GM10266 (cell line): ENCODE data around the gene PVALB.

Source experiments
- DNase-seq: peaks from one replicate; pipeline ENCODE4 v3.0.0; 2012; ENCODE audit errors: extremely low spot score
- CTCF ChIP-seq: IDR thresholded peaks from 2 replicates; pipeline ENCODE4 v1.5.1; 2012; ENCODE audit warnings: mild to moderate bottlenecking, low read depth; ENCODE audit not compliant: control insufficient read depth, insufficient read depth; ENCODE audit errors: missing control alignments

The PVALB gene

GRCh38 chr22:36797374-36797773 is 19.5 kb downstream of the PVALB start:
- no peak for TF ChIP-seq CTCF
- DNase-seq: no peak

DNA sequence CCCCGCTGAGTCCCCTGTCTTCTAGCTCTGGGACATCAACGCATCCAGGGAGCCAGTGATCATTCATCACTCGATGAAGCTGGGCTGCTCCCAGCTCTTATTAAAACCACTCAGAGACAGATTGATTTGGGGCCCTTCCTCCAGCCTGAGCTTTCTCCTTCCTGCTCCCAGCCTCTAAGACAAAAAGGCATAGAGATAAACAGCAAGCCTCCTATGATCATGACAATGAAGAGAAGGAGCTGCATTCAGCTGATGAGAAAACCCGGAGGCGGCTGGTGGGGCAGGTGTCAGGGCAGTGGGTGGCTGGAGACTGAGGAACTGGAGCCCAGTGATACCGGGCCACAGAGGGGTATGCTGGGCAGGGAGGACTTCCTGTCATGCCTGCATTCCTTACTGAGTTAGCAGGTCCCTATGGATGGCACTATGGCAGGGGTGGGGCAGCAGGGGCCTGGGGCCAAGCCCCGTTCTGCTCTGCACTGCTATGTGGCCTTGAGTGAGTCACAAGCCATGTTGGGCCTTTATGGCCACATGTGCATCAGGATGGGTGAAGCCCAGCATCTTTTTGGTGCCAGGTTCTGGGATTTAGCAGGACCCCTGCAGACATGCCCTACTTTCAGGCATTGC is 20.2 kb downstream of the PVALB start:
- TF ChIP-seq CTCF: no peak
- DNase-seq: no peak

DNA sequence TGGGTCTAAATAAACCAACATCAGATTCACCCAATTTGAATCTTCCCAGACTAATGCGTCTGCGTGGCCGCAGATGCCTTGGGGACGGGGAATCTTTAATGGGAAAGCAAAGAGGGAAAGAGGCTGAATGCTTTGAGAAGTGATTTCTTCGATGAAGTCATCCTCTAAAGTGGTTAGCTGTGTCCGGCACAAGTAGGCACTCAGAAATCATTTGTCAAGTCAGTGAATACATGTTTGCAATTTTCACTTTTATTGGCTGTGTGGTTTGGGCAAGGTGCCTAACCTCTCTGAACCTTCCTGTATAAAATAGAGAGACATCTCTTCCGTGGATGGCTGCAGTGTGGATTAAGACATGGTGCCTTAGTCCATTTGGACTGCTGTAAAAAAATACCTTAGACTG is 21.2 kb downstream of the PVALB start:
- no peak for TF ChIP-seq CTCF
- no peak for DNase-seq

DNA sequence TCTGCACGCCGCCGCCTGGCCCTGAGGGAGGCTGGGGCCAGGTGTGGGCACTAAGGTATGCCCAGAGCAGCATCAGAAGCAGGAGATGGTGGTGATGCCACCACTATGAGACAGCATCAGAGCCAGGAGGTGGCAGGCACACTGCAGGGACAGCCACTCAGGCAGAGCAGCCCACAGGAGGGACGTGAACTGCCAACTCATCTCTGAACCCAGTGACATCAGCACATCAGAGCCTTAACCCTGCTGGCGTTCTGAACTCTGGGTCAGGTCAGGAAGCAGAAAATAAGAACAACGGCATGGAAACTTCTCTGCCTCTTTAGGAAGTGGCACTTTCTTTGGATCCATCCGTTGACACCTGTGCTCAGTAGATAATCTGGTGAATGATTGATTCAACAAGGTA is 26.2 kb downstream of the PVALB start:
- peak; percentile 39 for DNase-seq
- TF ChIP-seq CTCF: peak; percentile 35

GRCh38 chr22:36787204-36787988 is 29.4 kb downstream of the PVALB start:
- no peak for TF ChIP-seq CTCF
- DNase-seq: no peak

- no peak for TF ChIP-seq CTCF
- DNase-seq: no peak
Observed at GRCh38 chr22:36783743-36784142, 33.1 kb downstream of the PVALB start.

- peak; percentile 84 for DNase-seq
- TF ChIP-seq CTCF: peak; percentile 99
Observed at GRCh38 chr22:36781656-36782627, 34.9 kb downstream of the PVALB start.
